Endometrium (tissue), 2 donors: ENCODE results near the gene REV3L.
"Not testable (repeated sequence)": the region's sequence is repeated elsewhere in the genome, so short reads cannot be mapped to it uniquely, and the experiment has no call there.

ENCODE experiments used
- FAIRE-seq: peaks from 2 replicates; lab custom pipeline; 2012; peaks lifted over from hg19 to GRCh38; lab: Jason Lieb, UNC
- donor health status: control.
- donor health status: control.

Gene REV3L

GRCh38 chr6:111367393-111368088 lies 115.5 kb downstream of the REV3L start:
- no peak for FAIRE-seq

- no peak for FAIRE-seq
Measured at GRCh38 chr6:111361648-111362047, 121.4 kb downstream of the REV3L start.

- no peak for FAIRE-seq
Measured at GRCh38 chr6:111358454-111358853, 124.6 kb downstream of the REV3L start.

GRCh38 chr6:111357705-111358104 lies 125.3 kb downstream of the REV3L start:
- FAIRE-seq: no peak

- no peak for FAIRE-seq
Measured at GRCh38 chr6:111356551-111356950, 126.5 kb downstream of the REV3L start.

- FAIRE-seq: no peak
Measured at GRCh38 chr6:111354758-111355555, 128.1 kb downstream of the REV3L start.

- no peak for FAIRE-seq
Measured at GRCh38 chr6:111353912-111354462, 129.0 kb downstream of the REV3L start.

GRCh38 chr6:111347589-111347988 lies 135.4 kb downstream of the REV3L start:
- no peak for FAIRE-seq

GRCh38 chr6:111342913-111343312 lies 140.1 kb downstream of the REV3L start:
- no peak for FAIRE-seq

GRCh38 chr6:111339294-111339693 lies 143.7 kb downstream of the REV3L start:
- FAIRE-seq: no peak

GRCh38 chr6:111338843-111339242 lies 144.2 kb downstream of the REV3L start:
- no peak for FAIRE-seq

- FAIRE-seq: no peak
Measured at GRCh38 chr6:111337829-111338236, 145.2 kb downstream of the REV3L start.

- no peak for FAIRE-seq
Measured at GRCh38 chr6:111329882-111330633, 153.0 kb downstream of the REV3L start.

- FAIRE-seq: no peak
Measured at GRCh38 chr6:111326563-111326962, 156.5 kb downstream of the REV3L start.

GRCh38 chr6:111322145-111322544 lies 160.9 kb downstream of the REV3L start:
- FAIRE-seq: no peak

GRCh38 chr6:111307950-111308349 lies 175.1 kb downstream of the REV3L start:
- FAIRE-seq: not testable (repeated sequence)

GRCh38 chr6:111307275-111307858 lies 175.7 kb downstream of the REV3L start:
- FAIRE-seq: no peak

- no peak for FAIRE-seq
Measured at GRCh38 chr6:111306104-111306888, 176.7 kb downstream of the REV3L start.

- FAIRE-seq: no peak
Measured at GRCh38 chr6:111301946-111302345, 181.1 kb downstream of the REV3L start.

- not testable (repeated sequence) for FAIRE-seq
Measured at GRCh38 chr6:111300938-111301800, 181.8 kb downstream of the REV3L start.
